RWPE2 (cell line): ENCODE results near the gene CA7.

Experiments used
- ATAC-seq: fragments of 200-7000 bp; cut with Tn5 transposase; 3 replicates; pipeline ENCODE4 v1.9.1; 2021; ENCODE audit warnings: low read depth
- DNase-seq: peaks from one replicate; pipeline ENCODE4 v3.0.0-alpha.2; 2020; ENCODE audit warnings: low spot score
- H3K27ac ChIP-seq: fragments of 450-650 bp; 2 replicates; pipeline ENCODE4 v1.5.1; 2017; ENCODE audit warnings: mild to moderate bottlenecking; ENCODE audit not compliant: poor library complexity, severe bottlenecking
- H3K27me3 ChIP-seq: fragments of 250-450 bp; sonication (Bioruptor Pico); 2 replicates; pipeline ENCODE4 v1.5.1; 2021; ENCODE audit warnings: mild to moderate bottlenecking, moderate library complexity; ENCODE audit not compliant: insufficient read depth, poor library complexity, severe bottlenecking
- H3K36me3 ChIP-seq: fragments of 250-450 bp; sonication (Bioruptor Pico); 2 replicates; pipeline ENCODE4 v1.5.1; 2020; ENCODE audit warnings: low read depth, mild to moderate bottlenecking, moderate library complexity
- H3K4me1 ChIP-seq: fragments of 250-450 bp; sonication (Bioruptor Pico); 2 replicates; pipeline ENCODE4 v1.5.1; 2021; ENCODE audit warnings: mild to moderate bottlenecking, moderate library complexity; ENCODE audit not compliant: insufficient read depth, poor library complexity, severe bottlenecking
- H3K4me3 ChIP-seq: fragments of 250-450 bp; sonication (Bioruptor Pico); 2 replicates; pipeline ENCODE4 v1.5.1; 2021; ENCODE audit warnings: mild to moderate bottlenecking, moderate library complexity; ENCODE audit not compliant: severe bottlenecking
- H3K9me3 ChIP-seq: fragments of 250-450 bp; sonication (Bioruptor Pico); 2 replicates; pipeline ENCODE4 v1.5.1; 2021; ENCODE audit warnings: mild to moderate bottlenecking, moderate library complexity; ENCODE audit not compliant: severe bottlenecking
- CTCF ChIP-seq: fragments of 450-650 bp; IDR thresholded peaks from one replicate; pipeline ENCODE4 v1.5.1; 2017; ENCODE audit warnings: mild to moderate bottlenecking, moderate library complexity; ENCODE audit not compliant: poor library complexity, severe bottlenecking

CA7 gene

GRCh38 chr16:66881560-66881959 lies 37.3 kb downstream of the CA7 start:
- H3K4me1 ChIP-seq = peaks cover 6% of the 10 kb centered on the region
- DNase-seq = no peak
- ATAC-seq = no peak

GRCh38 chr16:66881964-66882508 lies 37.8 kb downstream of the CA7 start:
- Histone ChIP-seq H3K4me3 (no peak overlapping the region), H3K4me1 (peaks cover 6% of the 10 kb centered on the region), H3K36me3 (peaks cover 45% of the 10 kb centered on the region), H3K9me3 (no peaks in the 10 kb centered on the region), H3K27ac (no peak overlapping the region), H3K27me3 (no peaks in the 10 kb centered on the region)
- no peak for TF ChIP-seq CTCF
- DNase-seq = no peak
- ATAC-seq = no peak

More at GRCh38 chr16:66881560-66881959, 37.3 kb downstream of the CA7 start:
- H3K27ac ChIP-seq = peak overlapping the region; percentile 34
- H3K27me3 ChIP-seq = no peaks in the 10 kb centered on the region
- H3K4me3 ChIP-seq = peak overlapping the region; percentile 63
- peaks cover 40% of the 10 kb centered on the region for H3K36me3 ChIP-seq
- no peak for TF ChIP-seq CTCF
- H3K9me3 ChIP-seq = no peaks in the 10 kb centered on the region

- H3K36me3 ChIP-seq = peaks cover 49% of the 10 kb centered on the region
- no peak overlapping the region for H3K27ac ChIP-seq
- no peak overlapping the region for H3K4me3 ChIP-seq
- DNase-seq = no peak
- ATAC-seq = no peak
- TF ChIP-seq CTCF = no peak
- peaks cover 6% of the 10 kb centered on the region for H3K4me1 ChIP-seq
- no peaks in the 10 kb centered on the region for H3K27me3 ChIP-seq
- H3K9me3 ChIP-seq = no peaks in the 10 kb centered on the region
Observed at GRCh38 chr16:66882702-66883101, 38.5 kb downstream of the CA7 start.

GRCh38 chr16:66885491-66885890 lies 41.3 kb downstream of the CA7 start:
- Histone ChIP-seq H3K9me3 (no peaks in the 10 kb centered on the region), H3K36me3 (peaks cover 66% of the 10 kb centered on the region), H3K4me1 (peaks cover 4% of the 10 kb centered on the region), H3K4me3 (no peak overlapping the region), H3K27me3 (no peaks in the 10 kb centered on the region), H3K27ac (no peak overlapping the region)
- ATAC-seq (no peak), DNase-seq (no peak)
- TF ChIP-seq CTCF = no peak

- H3K4me3 ChIP-seq = no peak overlapping the region
- DNase-seq (no peak), ATAC-seq (no peak)
- H3K36me3 ChIP-seq = peaks cover 68% of the 10 kb centered on the region
- peaks cover 4% of the 10 kb centered on the region for H3K4me1 ChIP-seq
- H3K27ac ChIP-seq = no peak overlapping the region
- no peaks in the 10 kb centered on the region for H3K9me3 ChIP-seq
- TF ChIP-seq CTCF = no peak
- no peaks in the 10 kb centered on the region for H3K27me3 ChIP-seq
Observed at GRCh38 chr16:66886321-66886720, 42.1 kb downstream of the CA7 start.
